Activated T-cell treated with anti-CD3 and anti-CD28 coated beads, Interleukin-2, amount 50 U/mL, for 4 hours (primary cell): ENCODE results near the gene GOLT1A. TPM values are rescaled to one million over a fixed set of nuclear protein-coding genes. Genes with fewer than 3 reads are reported as not detected.

Experiments used
- ATAC-seq, 2 donors: fragments of 200-7000 bp; cut with Tn5 transposase; one replicate each; pipeline ENCODE4 v1.10.0; 2021
- DNase-seq: peaks from one replicate; pipeline ENCODE4 v3.0.0-alpha.2; 2020
- H3K27me3 Mint-ChIP-seq: one replicate; pipeline ENCODE4 v1.8.0; 2021; ENCODE audit warnings: low read depth, mixed read lengths
- H3K36me3 Mint-ChIP-seq: one replicate; pipeline ENCODE4 v1.8.0; 2022; ENCODE audit warnings: mixed read lengths; ENCODE audit not compliant: insufficient read depth
- H3K4me1 Mint-ChIP-seq: one replicate; pipeline ENCODE4 v1.8.0; 2021; ENCODE audit warnings: low read depth, mixed read lengths
- H3K4me3 Mint-ChIP-seq: one replicate; pipeline ENCODE4 v1.8.0; 2021; ENCODE audit warnings: mild to moderate bottlenecking, moderate library complexity, mixed read lengths
- H3K9me3 Mint-ChIP-seq: one replicate; pipeline ENCODE4 v1.8.0; 2021; ENCODE audit warnings: mixed read lengths
- total RNA-seq, 3 donors: library from RNA; stranded (reverse); gene quantifications; one replicate each; pipeline ENCODE4 v1.2.1, GENCODE V29; 2021

Gene GOLT1A
- total RNA-seq, 3 donors from 2014 or later, result not detected

DNA sequence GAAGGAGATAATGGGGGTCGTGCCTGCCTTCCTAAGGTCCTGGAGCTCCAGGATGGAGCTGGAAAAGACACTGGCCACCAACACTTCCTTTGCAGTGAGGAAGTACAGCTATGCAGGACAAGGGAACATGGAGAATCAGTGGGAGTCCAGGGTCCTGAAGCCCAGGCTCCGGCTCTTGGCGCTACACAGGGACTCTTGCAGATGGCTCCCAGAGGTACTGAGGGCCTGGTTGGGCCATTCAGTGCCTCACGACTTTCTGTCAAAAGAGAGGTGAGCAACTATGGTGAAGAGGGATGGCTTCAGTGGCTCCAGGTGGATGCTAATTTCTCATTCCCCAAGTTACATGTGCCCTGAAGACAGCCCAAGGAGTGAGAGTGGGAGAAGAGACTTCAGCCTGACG, 60.1 kb downstream of the GOLT1A start:
- peaks cover 2% of the 10 kb centered on the region for H3K4me1 Mint-ChIP-seq
- no peak for DNase-seq
- no peaks in the 10 kb centered on the region for H3K27me3 Mint-ChIP-seq
- no peak overlapping the region for H3K4me3 Mint-ChIP-seq
- no peak for ATAC-seq
- no peaks in the 10 kb centered on the region for H3K9me3 Mint-ChIP-seq
- H3K36me3 Mint-ChIP-seq, result no peaks in the 10 kb centered on the region

DNA sequence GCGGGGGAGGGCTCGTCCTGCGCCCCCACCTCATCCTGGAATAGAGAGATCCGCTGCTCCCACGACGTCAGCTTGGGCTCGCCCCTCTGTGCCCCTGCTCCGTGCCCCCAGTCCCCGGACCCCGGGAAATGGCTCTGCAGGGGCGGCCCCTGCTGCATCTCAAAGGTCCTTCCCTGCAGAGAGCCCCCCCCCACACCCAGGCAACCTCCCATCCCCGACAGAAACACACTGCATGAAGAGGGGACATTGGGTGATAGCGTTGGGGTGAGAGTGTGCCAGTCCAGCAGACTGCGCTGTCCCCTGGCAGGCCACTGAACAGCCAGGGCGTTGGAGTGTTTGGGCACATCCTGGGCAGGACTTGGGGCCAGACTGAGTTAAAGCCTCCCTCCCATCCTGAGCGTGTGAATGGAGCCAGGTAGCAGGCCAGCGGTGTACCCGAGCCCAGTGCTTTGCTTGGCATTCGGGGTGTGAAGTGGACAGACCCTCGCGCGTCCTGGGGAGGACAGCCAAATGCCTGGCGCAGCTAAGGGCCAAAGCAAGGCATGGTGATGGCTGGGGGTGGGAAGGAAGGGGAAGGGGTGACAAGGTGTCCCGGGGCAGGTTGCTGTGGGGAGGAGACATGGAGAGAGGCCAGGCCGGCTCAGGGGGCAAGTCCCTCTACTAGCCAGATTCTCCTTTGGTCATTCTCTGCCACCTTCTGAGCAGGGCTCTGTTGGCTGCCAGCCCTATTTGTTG, 61.3 kb downstream of the GOLT1A start:
- DNase-seq (no peak), ATAC-seq (peak in 1 of 2 donors; percentile 11)
- Mint-ChIP-seq H3K9me3 (no peaks in the 10 kb centered on the region), H3K4me1 (peaks cover 2% of the 10 kb centered on the region), H3K27me3 (no peaks in the 10 kb centered on the region), H3K4me3 (peak overlapping the region; percentile 62), H3K36me3 (no peaks in the 10 kb centered on the region)

DNA sequence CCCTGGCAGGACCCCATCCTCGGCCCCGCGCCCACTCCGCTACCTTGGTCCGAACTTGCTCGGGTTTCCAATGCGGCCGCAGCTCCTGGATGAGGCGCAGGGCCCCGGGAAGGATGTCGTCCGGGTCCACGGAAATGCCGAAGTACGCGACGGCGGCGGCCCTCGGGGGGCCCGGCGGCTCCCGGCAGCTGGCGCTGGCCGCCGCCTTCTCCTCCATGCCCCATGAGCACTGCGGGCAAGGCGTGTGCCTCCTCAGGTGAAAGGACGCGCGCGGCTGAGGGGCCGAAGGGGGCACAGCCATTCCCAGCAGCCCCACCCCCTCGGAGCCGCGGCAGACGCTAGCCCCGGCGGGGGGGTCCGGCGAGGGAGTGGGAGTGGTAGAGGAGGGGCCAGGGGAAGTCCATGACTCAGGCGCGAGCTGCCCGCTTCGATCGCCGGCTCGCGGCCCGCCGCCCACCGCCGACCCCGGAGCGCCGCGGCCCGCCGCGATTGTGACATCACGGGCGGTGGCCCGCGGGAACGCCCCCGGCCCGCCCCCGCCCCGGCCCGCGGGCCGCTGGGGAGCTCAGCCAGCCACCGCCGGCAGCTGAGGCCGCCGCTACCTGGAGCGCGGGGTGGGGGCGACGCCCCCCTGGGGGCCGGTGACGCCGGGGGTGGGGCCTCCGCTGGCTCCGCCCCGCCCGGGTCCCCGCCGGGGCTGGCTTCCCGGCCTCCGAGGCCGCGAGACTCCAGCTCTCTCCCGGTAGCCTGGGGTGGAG, 62.1 kb downstream of the GOLT1A start, which contains the start of gene ETNK2:
Gene ETNK2 (minus strand): TSS at position 493 of the 758 bp plus-strand sequence. CDS start 192 bp downstream, at position 301.
- DNase-seq, result peak; percentile 52
- Mint-ChIP-seq H3K4me1 (peaks cover 2% of the 10 kb centered on the region), H3K9me3 (no peaks in the 10 kb centered on the region), H3K36me3 (no peaks in the 10 kb centered on the region), H3K27me3 (no peaks in the 10 kb centered on the region), H3K4me3 (peak within 1 kb of the TSS; percentile 64)
- peak; percentile 80 to 82 for ATAC-seq

DNA sequence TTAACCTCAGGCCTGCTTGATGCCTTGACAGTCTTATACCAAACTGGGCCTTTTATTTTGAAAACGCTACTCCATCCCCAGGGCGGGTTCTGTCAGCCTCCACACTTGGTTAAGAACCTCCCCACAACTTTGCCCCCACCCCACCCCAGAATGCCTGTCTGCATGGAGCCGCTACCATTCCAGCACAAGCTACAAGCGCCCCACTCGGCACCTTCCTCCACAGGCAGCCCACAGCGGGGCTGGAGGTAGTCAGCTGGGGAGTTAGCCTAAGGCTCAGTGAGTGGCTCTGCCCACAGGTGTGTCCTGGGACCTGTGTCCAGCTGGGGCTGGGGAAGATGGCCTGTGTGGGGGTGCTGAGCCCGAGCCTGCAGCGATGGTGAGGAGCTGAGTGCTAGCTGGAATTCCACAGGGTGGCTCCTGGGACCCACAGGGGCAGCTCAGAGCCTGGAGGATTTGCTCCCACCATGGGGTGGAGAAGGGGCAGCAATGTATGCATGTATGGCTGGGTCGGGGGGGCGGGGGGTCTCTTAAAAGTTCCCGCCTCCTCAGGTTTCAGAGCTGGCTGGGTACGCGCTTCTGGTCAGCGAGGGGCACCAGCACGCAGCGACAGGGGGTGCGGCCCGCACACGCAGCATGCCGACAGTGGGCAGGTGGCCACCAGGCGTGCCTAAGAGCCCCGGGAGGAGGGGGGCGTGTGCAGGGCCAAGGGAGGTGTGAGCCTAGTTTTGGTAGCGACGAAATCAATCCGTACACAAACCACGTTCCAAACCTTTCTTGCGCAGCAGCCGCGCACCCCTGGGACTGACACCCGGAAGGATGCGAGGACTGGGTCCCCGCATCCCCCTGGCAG, 62.9 kb downstream of the GOLT1A start:
- DNase-seq (no peak), ATAC-seq (peak; percentile 12 to 25)
- H3K4me1 Mint-ChIP-seq, result peaks cover 2% of the 10 kb centered on the region

DNA sequence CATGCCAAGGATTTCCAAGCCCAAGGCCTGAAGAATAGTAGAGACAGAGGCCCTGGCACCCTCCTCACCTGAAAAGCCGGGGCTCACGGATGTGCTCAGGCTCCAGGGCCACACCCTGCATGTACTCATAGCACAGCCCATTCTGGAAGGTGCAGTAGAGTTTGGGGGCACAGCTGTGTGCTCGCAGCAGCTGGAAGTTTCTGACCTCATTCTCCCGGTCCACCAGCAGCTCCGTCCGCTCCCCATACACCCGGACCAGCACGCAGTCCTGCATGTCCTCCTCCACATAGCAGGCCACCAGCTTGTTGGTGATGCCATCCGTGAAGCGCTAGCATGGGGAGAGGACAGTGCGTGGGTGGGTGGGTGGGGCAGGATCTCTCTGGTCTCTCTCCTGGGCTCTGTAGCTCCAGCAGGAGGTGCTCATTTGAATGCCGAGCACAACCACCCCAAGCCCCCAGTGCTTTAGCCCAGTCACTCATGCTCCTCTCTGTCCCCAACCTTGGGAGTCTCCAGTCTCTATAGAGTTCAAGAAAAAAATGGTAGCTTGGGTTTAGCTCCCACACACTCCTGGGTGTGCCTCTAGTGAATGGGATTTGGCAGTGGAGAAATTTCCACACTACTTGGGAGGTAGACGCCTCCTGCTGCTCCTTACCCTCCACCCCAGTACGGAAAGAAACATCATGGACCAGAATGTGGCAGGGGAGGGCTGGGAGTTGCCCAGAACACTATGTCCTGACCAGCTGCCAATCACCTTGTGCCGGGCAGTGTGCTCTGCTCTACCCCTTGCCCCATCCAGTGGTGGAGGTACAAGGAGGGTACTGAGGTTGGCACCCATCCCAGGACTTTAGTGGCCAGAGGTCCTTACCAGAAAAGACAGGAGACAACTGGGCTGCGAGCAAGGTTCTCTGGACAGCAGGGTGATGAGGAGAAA, 63.9 kb downstream of the GOLT1A start:
- Mint-ChIP-seq H3K27me3 (no peaks in the 10 kb centered on the region), H3K9me3 (no peaks in the 10 kb centered on the region), H3K4me3 (peak overlapping the region; percentile 64), H3K36me3 (no peaks in the 10 kb centered on the region), H3K4me1 (peaks cover 2% of the 10 kb centered on the region)
- ATAC-seq (no peak), DNase-seq (no peak)

More for the DNA sequence above, 62.9 kb downstream of the GOLT1A start:
- Mint-ChIP-seq H3K27me3 (no peaks in the 10 kb centered on the region), H3K9me3 (no peaks in the 10 kb centered on the region), H3K4me3 (peak overlapping the region; percentile 64), H3K36me3 (no peaks in the 10 kb centered on the region)

DNA sequence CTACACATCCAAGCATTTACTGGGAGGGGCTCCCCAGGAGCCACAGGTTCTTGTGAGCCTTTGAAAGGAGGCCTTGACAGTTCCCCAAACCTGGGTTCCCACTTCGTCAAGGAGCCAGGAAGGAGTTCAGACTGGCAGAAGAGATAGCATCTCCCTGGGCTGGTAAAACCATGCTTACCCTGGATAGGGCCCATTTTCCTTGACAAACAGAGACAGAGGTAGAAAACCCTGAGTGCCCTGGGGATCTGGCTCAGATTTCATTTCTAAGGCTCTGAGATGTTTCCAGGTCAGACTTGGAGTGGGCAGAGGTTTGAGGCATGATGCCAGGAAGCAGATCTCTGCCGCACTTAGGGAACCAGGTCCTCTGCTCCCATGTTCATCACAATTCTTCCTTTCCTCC, 64.7 kb downstream of the GOLT1A start:
- H3K9me3 Mint-ChIP-seq, result no peaks in the 10 kb centered on the region
- no peak for ATAC-seq
- no peak for DNase-seq
- no peak overlapping the region for H3K4me3 Mint-ChIP-seq
- no peaks in the 10 kb centered on the region for H3K36me3 Mint-ChIP-seq
- no peaks in the 10 kb centered on the region for H3K27me3 Mint-ChIP-seq
- peaks cover 2% of the 10 kb centered on the region for H3K4me1 Mint-ChIP-seq

Other genes starting within 250 kb of the GOLT1A start
- 1 to 10 TPM in 2 of 3 donors, under 1 TPM in 1; 0.33 to 1.4 (median 1.0) TPM for gene SOX13, start 140.9 kb downstream of the GOLT1A start, total RNA-seq
- gene ETNK2, start 61.9 kb downstream of the GOLT1A start, total RNA-seq, result 1 to 10 TPM in 1 of 3 donors, under 1 TPM in 2; 0.79 to 1.2 (median 0.99) TPM
- gene REN, start 47.7 kb downstream of the GOLT1A start, total RNA-seq, result not detected
- gene KISS1, start 17.5 kb downstream of the GOLT1A start, total RNA-seq, result not detected
- under 1 TPM; 0.19 to 0.61 (median 0.29) TPM for gene PLEKHA6, start 145.9 kb upstream of the GOLT1A start, total RNA-seq
- gene PPP1R15B, start 197.8 kb upstream of the GOLT1A start, total RNA-seq, result 10 to 100 TPM; 71.7 to 80.1 (median 72.9) TPM